Fibroblast of mammary gland (primary cell): ENCODE measurements around the gene ERAL1.

Experiments used
- DNase-seq: peaks from one replicate; pipeline ENCODE4 v3.0.0-alpha.2; 2010; ENCODE audit warnings: low read depth
- H3K4me3 ChIP-seq: 2 replicates; pipeline ENCODE4 v1.5.1; 2011; ENCODE audit warnings: low read depth, mild to moderate bottlenecking, low read length, moderate library complexity; ENCODE audit not compliant: control insufficient read depth
- TF ChIP-seq, protein P1 (sequence below): conservative IDR thresholded peaks from 2 replicates; pipeline ENCODE4 v1.5.1; 2011; ENCODE audit warnings: low read depth, low read length, inconsistent platforms; ENCODE audit not compliant: control insufficient read depth, insufficient read depth

Gene ERAL1

DNA sequence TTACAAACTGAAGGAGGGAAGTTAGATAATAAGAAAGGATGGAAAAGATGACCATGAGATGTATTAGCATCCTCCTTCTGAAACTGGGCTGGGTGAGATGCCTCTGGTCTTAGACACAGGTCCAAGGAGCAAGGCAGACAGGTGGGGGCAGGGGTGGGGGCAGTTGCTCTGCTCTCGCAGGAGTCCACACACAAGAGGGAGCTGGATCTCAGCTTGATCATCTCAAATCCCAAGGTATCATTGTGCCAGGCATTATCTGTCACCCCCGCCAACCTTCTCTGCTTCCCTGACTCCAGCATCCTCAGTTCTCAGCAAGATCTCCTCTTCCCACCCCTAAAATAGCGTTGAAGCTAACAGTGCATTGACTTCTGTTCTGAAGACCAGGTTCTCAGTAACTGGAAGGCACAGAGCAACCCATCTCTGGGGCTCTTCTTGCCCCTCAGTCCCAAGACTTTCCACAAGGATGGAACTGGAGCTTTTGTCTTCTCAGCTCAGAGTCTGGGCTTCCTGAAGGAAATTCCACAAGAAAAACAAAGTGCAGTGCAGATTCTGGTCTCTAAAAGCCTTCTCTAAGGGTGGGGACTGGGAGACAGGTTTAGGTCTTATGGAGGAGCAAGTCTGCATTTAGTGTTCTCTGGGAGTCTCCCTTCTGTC, 41.1 kb downstream of the ERAL1 start:
- DNase-seq = no peak
- H3K4me3 ChIP-seq = no peak overlapping the region

DNA sequence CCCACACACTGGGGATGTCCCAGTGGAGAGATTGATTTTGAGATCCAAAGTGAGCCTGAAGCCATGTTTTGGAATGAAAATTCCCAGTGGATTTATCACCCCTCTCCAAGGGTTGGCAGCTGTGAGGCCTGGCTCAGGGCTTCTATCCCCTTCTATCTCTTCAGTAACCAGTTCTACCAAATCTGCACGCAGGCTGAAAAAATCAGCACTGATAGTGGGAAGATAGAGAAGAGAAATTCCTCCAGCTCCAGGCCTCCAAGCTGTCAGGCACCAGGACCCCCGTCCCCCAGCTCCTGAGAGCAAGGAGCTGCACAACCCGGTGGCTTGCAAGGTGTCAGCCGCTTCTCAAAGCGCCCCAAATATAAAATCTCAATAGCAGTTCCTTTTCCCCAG, 41.7 kb downstream of the ERAL1 start:
- no peak for DNase-seq
- TF ChIP-seq, protein P1, sequence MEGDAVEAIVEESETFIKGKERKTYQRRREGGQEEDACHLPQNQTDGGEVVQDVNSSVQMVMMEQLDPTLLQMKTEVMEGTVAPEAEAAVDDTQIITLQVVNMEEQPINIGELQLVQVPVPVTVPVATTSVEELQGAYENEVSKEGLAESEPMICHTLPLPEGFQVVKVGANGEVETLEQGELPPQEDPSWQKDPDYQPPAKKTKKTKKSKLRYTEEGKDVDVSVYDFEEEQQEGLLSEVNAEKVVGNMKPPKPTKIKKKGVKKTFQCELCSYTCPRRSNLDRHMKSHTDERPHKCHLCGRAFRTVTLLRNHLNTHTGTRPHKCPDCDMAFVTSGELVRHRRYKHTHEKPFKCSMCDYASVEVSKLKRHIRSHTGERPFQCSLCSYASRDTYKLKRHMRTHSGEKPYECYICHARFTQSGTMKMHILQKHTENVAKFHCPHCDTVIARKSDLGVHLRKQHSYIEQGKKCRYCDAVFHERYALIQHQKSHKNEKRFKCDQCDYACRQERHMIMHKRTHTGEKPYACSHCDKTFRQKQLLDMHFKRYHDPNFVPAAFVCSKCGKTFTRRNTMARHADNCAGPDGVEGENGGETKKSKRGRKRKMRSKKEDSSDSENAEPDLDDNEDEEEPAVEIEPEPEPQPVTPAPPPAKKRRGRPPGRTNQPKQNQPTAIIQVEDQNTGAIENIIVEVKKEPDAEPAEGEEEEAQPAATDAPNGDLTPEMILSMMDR = no peak
- peak overlapping the region; percentile 76 for H3K4me3 ChIP-seq

More for the DNA sequence above, 41.1 kb downstream of the ERAL1 start:
- TF ChIP-seq, protein P1 = no peak

DNA sequence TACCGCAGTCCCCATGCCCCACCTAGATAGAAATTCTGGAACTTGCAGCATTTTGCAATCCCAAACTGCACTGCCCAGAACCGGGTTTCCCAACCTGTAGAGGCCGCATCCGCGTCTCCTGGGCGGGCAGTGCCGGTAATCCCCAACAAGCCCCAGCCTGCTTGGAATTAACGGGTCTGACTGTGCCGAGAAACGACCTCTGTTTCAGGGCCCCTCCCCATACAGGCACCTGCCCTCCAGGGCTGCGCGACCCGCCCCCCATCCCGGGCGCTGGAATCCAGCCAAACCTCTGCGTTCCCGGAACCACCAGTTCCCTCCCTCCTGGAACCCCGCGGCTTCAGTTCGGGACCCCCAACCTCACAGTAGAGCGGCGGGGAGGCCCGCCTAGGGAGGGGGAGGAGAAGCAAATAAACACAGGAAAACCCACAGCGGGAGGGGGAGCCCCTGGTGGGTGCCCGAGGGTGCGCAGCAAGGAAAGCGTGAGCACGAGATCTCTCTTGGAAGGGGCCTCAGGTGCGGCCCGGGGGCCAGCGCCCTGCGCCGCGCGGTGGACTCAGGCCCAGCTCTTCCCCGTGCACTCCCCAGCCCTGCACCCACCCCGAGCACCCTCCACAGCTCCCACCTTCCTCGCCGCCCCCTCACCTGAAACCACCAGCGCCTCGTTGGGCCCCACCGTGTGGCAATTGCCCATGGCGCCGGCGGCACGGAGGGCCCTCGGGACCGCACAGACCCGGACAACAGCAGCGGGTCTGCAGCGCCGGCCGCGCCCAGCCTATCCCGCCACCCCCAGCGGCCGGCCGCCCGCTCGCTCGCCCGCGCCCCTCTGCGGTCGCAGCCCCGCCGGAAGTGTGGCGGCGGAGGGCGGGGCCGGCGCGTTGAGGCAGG, 42.3 kb downstream of the ERAL1 start, which contains the start of gene FLOT2:
Gene FLOT2 (minus strand): TSS at position 850 of the 885 bp plus-strand sequence. CDS start 159 bp downstream, at position 691.
- TF ChIP-seq, protein P1 = peak; percentile 15
- DNase-seq = peak; percentile 47
- peak within 1 kb of the TSS; percentile 76 for H3K4me3 ChIP-seq

DNA sequence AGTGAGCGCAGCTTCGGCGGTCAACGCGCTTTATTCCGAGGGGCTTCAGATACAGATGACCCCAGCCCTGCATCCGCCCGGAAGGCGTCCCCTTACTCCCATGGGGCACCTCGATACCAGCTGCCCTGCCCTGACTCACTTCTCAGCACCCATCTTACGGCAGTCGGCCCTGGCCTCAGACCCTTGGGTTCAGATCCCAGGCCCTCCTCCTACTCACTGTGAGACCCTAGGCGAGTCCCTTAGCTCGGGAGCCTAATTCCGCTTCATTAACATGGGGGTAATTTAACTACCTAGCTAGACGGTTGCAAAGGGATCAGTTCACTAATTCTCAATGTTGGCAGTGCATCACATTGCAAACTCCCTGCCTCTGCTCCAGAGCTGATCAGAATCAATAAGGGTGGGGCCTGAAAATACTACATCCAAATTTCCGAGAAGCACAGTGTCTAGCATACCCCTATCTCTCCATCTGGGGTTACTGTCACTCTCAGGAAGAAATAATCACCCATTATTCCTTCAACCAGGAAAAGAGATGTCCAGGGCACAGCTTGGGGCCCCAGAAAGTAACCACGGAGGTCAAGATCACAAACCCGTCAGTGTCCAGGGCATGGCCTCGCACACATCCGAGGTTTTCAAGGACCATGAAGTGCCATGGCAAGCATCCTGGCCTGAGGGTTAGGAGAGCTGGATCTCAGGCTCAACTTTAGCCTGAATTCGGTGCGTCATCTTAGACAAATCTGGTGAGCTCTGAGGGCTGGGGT, 43.1 kb downstream of the ERAL1 start:
- DNase-seq = no peak
- TF ChIP-seq, protein P1 = no peak
- H3K4me3 ChIP-seq = peak overlapping the region; percentile 76

DNA sequence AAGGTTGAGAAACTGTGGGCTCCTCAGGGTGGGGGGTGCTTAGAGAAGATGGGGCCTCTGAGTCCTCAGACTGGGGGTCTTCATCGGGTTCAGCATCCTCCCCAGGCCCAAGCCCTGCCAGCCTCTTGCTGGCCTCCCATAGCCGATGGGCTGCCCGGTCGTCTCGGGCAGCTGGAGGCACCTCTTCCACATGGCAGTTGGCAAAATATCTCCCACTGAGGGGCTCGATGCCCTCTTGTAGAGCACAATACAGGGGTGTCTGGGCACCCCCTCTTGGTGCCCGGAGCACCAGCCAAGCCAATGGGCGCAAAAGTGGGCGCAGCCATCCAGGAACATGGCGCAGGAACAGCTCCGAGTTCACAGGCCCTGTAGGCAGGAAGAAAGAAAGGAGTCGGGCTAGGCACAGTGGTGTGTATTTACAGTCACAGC, 43.7 kb downstream of the ERAL1 start:
- TF ChIP-seq, protein P1 = no peak
- H3K4me3 ChIP-seq = no peak overlapping the region
- DNase-seq = no peak

DNA sequence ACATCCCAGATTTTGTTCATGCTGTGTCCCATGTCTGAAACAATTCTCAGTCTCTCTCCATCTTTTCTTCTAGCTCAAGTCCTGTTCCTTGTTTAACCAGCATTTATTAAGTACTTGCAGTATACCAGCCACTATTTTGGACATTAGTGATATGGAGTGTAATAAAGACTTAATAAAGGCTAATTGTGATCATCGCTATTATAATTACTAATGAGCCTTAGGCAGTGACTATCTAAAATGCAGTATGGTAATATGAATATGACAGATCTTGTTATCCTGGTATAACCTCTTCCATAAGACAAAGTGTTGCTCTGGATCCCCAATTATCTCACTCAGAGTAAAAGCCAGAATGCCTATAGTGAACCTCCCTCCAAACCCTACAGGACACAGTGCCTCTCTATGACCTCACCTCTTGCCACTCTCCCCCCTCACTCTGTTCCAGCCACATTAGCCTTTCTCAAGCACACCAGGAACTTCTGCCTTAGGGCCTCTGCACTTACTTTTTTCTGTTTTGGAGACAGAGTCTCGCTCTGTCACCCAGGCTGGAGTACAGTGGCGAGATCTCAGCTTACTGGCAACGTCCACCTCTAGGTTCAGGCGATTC, 44.5 kb downstream of the ERAL1 start:
- no peak overlapping the region for H3K4me3 ChIP-seq
- no peak for DNase-seq
- TF ChIP-seq, protein P1 = no peak
